Suppressor macrophage (primary cell): Measurements from ENCODE around the gene SMARCAL1.

ENCODE experiments used
- DNase-seq, 4 experiments: peaks; one replicate each; pipeline ENCODE4 v3.0.0-alpha.2; 2020 to 2022

The SMARCAL1 gene

GRCh38 chr2:216392945-216393840 is 19.1 kb upstream of the SMARCAL1 start:
- DNase-seq: no peak

- peak; percentile 51 to 87 (median 77) for DNase-seq
These were observed 17.4 kb upstream of the SMARCAL1 start for GRCh38 chr2:216394881-216395280.

- DNase-seq: no peak
These were observed 12.7 kb upstream of the SMARCAL1 start for GRCh38 chr2:216399621-216400020.

DNA sequence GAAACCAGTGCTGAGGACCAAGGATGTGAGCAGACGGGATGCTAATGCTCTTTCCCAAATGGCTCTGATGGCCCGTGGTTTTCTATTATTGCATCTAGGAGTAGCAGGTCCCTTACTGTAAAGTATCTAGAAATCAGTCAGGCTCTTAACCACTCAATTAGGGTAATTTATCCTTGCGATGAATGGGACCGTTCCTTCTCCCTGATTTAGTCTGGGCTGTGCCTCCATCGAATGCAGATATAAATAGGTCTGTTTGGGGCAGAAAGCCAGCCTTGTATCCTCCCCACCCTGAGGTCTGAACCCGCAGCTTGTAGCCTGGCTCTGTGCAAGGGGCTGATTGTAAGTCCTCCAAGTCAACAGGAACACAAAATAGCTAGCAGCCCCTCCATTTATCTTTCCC is 9.5 kb upstream of the SMARCAL1 start:
- no peak for DNase-seq

- DNase-seq: peak; percentile 52 to 68 (median 60)
These were observed 8.2 kb upstream of the SMARCAL1 start for GRCh38 chr2:216404010-216404618.

- DNase-seq: no peak
These were observed 6.7 kb upstream of the SMARCAL1 start for GRCh38 chr2:216405588-216405987.

GRCh38 chr2:216406826-216407225 is 5.5 kb upstream of the SMARCAL1 start:
- no peak for DNase-seq

GRCh38 chr2:216408426-216409290 is 3.6 kb upstream of the SMARCAL1 start:
- DNase-seq: no peak

DNA sequence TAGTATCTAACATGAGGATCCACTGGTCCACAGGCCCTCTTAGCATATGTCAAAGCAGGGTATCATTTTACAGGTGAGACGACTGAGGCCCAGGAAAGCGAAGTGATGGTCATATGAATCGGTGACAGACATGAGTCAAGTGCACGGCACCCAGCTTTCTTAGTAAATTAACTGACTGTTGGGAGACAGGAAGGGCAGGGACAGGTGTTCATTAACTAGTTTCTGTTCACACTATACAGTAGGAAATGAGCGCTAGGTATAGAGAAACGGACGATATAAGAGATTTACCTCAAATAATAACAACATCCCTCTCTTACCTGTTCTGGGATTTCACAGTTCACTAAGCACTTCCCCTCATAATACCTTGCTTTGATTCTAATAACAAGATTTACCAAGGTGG is 1.7 kb upstream of the SMARCAL1 start:
- DNase-seq: no peak

DNA sequence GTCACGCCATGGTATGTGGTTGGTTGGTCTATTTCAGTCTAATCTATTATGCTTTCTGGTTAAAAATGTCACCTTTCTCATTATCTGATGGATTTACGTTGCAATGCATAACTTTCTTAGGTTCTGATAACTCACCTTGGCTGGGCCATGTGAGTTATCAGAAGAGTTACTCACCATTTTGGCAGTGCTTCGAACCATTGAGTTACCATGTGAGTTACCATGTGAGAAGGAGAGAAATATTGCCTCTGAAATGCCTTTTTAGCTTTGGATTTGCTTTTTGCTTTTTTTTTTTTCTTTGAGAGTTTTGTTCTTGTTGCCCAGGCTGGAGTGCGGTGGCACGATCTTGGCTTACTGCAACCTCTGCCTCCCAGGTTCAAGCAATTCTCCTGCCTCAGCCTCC is 1.6 kb downstream of the SMARCAL1 start:
- DNase-seq: no peak

- DNase-seq: no peak
These were observed 2.6 kb downstream of the SMARCAL1 start for GRCh38 chr2:216414772-216415319.

GRCh38 chr2:216415541-216415940 is 3.3 kb downstream of the SMARCAL1 start:
- DNase-seq: no peak

DNA sequence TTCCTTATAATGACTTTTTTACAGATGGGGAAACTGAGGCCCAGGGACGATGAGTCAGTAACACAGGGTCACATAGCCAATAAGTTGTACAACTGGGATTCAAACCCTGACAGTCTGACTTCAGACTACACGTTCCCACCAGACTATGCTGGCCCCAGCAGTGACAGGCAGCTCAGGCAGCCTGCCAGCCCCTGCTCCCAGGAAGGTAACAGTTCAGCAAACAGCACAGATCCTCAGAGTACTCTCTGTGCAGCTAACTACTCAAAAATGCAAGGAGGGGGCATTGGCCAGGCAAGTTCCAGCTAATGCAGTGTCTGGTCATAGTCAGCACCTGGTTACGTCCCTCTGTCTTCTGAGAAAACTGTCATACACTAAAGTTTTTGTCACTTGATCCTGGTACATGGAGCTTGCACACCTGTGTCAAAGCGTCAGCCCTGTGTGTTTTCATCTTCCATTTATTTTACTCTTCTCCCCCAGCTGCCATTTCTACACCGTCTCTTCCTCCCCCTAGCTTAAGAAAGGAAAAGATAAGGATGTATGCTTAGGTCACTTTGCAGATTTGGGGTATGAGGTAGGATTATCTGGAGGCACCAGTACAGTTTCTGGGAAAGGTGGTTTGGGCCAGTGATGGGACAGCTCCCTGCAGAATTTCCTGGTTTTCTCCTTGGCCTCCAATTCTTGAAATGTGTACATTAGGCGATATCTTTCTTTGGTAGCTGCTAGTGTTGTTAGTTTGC is 4.5 kb downstream of the SMARCAL1 start:
- DNase-seq: no peak

DNA sequence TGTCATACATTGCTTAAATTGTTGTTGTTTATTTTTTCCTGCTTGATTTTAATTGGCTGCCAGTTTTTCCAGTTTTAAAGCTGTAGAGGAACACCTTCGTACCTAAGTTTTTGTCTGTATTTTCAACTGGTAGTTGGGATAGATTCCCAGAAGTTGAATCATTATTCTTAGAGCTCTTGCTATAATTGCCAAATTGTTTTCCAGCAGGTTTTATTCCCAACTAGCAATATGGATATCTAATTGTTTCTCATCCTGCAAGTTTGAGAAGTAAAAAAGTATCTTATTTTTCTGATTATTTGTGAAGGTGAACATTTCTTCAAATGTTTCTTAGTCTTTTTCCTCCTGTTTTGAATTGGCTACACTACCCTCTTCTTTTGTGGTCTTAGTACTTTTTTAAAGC is 6.7 kb downstream of the SMARCAL1 start:
- DNase-seq: no peak

- DNase-seq: no peak
These were observed 8.2 kb downstream of the SMARCAL1 start for GRCh38 chr2:216420367-216421101.

DNA sequence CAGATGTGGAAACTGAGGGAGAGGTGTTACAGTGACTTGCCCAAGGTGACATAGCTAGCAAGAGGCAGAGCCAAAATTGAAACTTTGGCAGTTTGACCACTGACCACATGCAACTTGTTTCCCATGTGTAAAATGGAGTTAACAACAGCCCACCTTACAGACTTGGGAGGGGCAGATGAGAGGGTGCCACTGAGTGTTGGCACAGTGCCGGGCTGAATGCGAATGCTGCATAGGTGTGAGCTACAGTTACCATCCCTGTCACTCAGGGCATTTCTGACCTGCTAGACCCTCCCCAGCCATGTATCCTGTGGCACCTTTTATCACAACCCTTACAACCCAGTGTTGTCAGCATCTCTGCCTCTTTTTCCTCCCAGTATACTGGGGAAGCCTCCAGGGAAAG is 10.8 kb downstream of the SMARCAL1 start:
- DNase-seq: no peak

DNA sequence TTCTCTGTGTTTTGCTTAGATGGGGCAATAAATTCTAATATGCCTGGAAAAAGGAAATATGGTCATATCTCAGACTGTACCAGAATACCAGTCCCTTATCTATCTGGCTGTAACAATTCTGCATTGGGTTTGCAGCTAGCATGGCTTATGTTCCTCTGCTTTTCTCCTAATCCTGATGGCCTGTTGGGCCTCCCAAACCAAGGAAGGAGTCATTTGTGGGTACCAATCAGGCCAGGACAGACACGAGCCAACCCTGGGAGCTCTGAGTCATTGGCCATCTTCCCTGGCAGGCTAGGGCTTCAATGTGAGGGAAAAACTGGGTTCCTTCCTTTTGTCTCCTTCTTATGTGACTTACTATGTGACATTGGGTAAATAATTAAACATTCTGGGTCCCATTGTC is 12.0 kb downstream of the SMARCAL1 start:
- DNase-seq: no peak

DNA sequence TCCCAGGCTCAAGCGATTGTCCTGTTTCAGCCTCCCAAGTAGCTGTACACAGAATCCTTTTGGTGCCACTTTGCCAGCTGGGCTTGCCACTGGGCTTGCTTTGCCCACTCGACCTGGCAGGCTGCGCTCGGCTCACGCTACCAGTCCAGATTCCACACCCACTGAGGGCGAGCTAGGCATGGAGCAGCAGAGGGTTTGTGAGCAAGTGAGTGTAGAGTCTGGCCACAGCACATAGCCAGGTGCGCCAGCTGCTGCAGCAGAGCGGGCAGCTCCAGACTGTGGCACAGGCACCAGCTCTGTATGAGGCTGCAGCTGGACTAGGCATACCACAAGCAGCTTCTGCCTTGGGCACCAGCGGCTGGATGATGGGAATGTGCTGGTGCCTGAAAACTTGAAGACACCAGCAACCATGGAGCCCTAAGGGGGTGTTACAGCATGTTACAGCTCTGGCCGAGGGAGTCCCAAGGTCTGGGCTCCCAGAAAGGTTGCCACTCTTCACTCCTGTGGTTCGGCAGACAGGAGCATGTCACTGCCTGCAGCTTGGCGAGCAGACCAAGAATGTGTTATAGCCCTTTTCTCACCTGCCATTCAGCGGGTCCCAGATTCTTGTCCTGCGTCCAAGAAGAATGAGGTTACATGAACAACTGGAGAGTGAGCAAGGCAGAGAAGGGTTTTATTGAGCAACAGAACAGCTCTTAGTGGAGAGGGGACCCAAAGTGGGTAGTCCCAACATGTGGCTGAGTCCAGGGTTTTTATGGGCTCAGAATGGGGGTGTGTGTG is 12.9 kb downstream of the SMARCAL1 start:
- DNase-seq: no peak

- no peak for DNase-seq
These were observed 14.0 kb downstream of the SMARCAL1 start for GRCh38 chr2:216426166-216426777.

- DNase-seq: no peak
These were observed 14.7 kb downstream of the SMARCAL1 start for GRCh38 chr2:216426938-216427337.
